OCI-LY7 (cell line): Measurements from ENCODE around the gene CTNNAL1.

Source experiments
- EZH2phosphoT487 ChIP-seq: fragments of 200-600 bp; sonication (generic); IDR thresholded peaks from 2 replicates; pipeline ENCODE4 v1.6.1; 2018; ENCODE audit warnings: low read depth, borderline replicate concordance, mild to moderate bottlenecking, mixed run types, antibody characterized with exemption, low read length, moderate library complexity, mixed read lengths
- TF ChIP-seq, protein P1 (sequence below): fragments of 200-600 bp; sonication (generic); conservative IDR thresholded peaks from 2 replicates; pipeline ENCODE4 v1.5.1; 2014; ENCODE audit warnings: mild to moderate bottlenecking, antibody characterized with exemption, low read length, moderate library complexity, mixed read lengths

DNA sequence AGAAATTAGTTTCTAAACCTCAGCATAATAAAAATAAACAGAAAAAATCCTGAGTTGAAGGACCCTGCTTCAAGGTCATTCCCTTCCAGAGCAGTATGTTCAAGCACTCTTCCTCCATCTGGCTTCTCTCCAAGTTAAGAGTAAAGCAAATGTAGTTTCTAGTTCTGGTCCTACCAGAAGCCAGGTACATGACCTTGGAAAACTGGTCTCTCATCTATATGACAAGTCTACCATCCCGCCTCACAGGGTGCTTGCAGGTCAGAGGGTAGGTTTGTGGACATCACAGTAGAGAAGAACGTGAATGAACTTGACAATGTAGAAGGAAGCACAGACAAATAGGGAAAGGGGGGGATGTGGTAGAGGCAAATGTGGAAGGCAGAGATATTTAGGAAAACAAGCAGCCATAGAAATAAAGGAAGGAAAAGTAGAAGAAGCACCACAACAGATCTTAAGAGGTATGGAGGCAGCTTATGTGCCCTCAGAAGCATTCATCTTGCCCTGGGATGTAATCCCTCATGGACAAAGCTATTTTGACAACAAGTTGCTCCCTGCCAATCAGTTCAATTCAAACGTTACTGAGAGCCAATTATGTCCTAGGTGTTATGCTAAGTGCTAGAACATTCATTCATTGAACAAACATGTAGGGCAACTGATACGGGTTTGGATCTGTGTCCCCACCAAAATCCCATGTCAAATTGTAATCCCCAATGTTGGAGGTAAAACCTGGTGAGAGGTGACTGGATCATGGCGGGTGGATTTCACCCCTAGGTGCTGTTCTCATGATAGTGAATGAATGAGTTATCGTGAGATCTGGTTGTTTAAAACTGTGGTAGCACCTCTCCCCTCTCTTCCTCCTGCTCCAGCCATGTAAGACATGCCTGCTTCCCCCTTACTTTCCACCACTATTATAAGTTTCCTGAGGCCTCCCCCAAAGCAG lies 23.7 kb upstream of the CTNNAL1 start:
- TF ChIP-seq, protein P1, sequence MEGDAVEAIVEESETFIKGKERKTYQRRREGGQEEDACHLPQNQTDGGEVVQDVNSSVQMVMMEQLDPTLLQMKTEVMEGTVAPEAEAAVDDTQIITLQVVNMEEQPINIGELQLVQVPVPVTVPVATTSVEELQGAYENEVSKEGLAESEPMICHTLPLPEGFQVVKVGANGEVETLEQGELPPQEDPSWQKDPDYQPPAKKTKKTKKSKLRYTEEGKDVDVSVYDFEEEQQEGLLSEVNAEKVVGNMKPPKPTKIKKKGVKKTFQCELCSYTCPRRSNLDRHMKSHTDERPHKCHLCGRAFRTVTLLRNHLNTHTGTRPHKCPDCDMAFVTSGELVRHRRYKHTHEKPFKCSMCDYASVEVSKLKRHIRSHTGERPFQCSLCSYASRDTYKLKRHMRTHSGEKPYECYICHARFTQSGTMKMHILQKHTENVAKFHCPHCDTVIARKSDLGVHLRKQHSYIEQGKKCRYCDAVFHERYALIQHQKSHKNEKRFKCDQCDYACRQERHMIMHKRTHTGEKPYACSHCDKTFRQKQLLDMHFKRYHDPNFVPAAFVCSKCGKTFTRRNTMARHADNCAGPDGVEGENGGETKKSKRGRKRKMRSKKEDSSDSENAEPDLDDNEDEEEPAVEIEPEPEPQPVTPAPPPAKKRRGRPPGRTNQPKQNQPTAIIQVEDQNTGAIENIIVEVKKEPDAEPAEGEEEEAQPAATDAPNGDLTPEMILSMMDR: no peak
- TF ChIP-seq EZH2phosphoT487: no peak
